ACC112 (cell line): ENCODE results near the gene NTN1.
"Not testable (repeated sequence)": the region's sequence is repeated elsewhere in the genome, so short reads cannot be mapped to it uniquely, and the experiment has no call there.

Source experiments
- H2AFZ ChIP-seq: fragments of 200-600 bp; sonication (generic); one replicate; pipeline ENCODE4 v1.6.0; 2017; ENCODE audit warnings: antibody characterized with exemption, low read length; ENCODE audit not compliant: unreplicated experiment
- H3K27ac ChIP-seq: fragments of 200-600 bp; sonication (generic); 2 replicates; pipeline ENCODE4 v1.5.1; 2014; ENCODE audit warnings: low read depth, mild to moderate bottlenecking, antibody characterized with exemption, low read length, moderate library complexity
- H3K27me3 ChIP-seq: fragments of 200-600 bp; sonication (generic); 2 replicates; pipeline ENCODE4 v1.6.1; 2014; ENCODE audit warnings: mild to moderate bottlenecking, antibody characterized with exemption, low read length, moderate library complexity, mixed read lengths; ENCODE audit not compliant: insufficient read depth
- H3K36me3 ChIP-seq: fragments of 200-600 bp; sonication (generic); 2 replicates; pipeline ENCODE4 v1.6.1; 2016; ENCODE audit warnings: mild to moderate bottlenecking, antibody characterized with exemption, low read length, moderate library complexity, mixed read lengths; ENCODE audit not compliant: insufficient read depth
- H3K4me1 ChIP-seq: fragments of 200-600 bp; sonication (generic); one replicate; pipeline ENCODE4 v1.6.1; 2016; ENCODE audit warnings: low read length, mixed read lengths; ENCODE audit not compliant: insufficient read depth, unreplicated experiment, control insufficient read depth
- H3K4me3 ChIP-seq: fragments of 200-600 bp; sonication (generic); 2 replicates; pipeline ENCODE4 v1.5.1; 2014; ENCODE audit warnings: mild to moderate bottlenecking, low read depth, low read length
- H3K79me2 ChIP-seq: fragments of 200-600 bp; sonication (generic); one replicate; pipeline ENCODE4 v1.6.0; 2016; ENCODE audit warnings: low read length; ENCODE audit not compliant: control insufficient read depth, unreplicated experiment, insufficient read depth

NTN1 gene

DNA sequence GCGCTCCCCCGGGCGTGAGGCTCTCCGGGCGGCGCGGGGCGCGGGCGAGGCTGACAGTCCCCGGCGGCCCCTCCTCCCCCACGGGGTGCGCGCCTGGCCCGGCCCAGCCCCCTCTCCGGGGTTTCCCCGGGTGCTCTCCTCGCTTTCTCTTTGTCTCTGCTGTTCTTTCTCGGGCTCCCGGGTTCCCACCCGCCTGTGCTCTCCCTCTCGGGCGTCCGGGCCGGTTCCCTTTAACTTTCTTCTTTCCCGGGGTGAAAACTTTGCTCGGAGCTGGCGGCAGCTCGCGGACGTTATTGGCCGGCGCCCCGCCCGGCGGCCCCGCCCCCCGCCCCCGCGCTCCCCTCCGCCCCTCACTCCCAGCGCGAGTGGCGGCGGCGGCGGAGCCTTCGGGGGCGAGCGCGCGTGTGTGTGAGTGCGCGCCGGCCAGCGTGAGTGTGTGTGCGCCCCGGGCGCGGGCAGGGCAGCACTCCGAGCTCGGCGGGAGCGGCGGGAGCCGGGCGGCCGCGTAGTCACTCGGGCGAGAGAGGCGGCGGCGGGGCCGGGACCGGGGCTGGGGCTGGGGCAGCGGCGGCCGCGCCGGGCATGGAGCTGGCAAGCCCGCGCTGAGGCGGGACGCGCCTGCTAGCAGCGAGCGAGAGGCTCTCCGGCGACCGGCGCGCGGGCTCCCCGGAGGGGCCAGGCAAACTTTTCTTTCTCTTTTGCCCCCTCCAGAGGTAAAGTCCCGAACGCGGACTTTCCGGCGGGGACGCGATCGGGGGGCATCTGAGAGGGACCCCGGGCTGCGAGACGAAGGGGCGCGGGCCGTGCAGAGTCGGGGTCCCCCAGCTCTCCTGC, at the start of gene NTN1:
Gene NTN1, plus strand, starts transcription at position 353 of the 834 bp plus-strand sequence. CDS start 864 bp downstream, outside the sequence.
- peak within 1 kb of the TSS; percentile 77 for H3K4me3 ChIP-seq
- peaks cover 88% of the 10 kb centered on the region for H3K27me3 ChIP-seq
- H3K27ac ChIP-seq: no peak within 1 kb of the TSS
- peak within 1 kb of the TSS; percentile 32 for H2AFZ ChIP-seq
- H3K4me1 ChIP-seq: no peaks in the 10 kb centered on the region
- H3K79me2 ChIP-seq: no peaks in the 10 kb centered on the region
- no peaks in the 10 kb centered on the region for H3K36me3 ChIP-seq

DNA sequence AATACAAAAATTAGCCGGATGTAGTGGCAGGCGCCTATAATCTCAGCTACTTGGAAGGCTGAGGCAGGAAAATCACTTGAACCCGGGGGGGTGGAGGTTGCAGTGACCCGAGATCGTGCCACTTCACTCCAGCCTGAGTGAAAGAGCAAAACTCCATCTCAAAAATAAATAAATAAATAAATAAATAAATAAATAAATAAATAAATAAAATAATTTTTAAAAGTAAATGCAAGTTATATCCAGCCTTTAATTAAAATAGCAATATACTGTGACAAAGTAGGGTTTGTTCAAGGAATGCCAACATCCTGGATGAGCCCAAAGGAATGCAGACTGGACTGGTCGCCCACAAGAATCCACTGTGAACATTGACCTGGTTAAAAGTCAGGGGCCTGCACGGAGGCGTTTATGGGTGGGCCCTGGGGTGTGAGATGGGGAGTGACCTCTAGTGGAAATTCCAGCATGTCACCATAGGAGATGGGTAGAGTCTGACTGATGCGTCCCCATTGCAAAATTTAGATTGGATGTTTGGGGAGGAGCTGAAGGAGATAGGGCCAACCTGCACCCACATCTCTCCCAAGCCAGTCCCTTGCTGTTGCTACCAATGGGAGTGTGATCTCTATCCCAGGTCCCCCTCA, 46.1 kb upstream of the NTN1 start:
- H3K36me3 ChIP-seq: no peaks in the 10 kb centered on the region
- H3K27ac ChIP-seq: no peak overlapping the region
- H2AFZ ChIP-seq: no peak overlapping the region
- H3K4me1 ChIP-seq: no peaks in the 10 kb centered on the region
- no peaks in the 10 kb centered on the region for H3K79me2 ChIP-seq
- no peaks in the 10 kb centered on the region for H3K27me3 ChIP-seq
- no peak overlapping the region for H3K4me3 ChIP-seq

DNA sequence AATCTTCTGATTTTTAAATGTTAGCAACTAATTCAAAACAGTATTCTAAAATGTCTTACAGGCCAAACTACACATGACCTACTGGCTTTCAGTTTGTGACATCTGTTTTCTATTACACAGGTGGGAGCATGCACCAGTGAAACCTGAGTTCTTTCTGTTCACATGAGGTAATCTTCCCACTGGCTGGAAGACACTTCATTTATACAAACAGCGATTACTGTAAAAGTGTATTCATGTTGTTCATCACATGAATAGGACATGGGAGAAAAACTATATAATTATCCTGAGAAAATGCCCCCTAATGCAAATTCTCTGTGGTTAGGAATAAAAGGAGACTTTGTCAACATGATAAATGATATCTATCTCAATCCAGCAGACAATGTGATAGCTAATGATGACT, 44.7 kb upstream of the NTN1 start:
- Histone ChIP-seq H2AFZ (no peak overlapping the region), H3K4me3 (no peak overlapping the region), H3K27ac (no peak overlapping the region), H3K4me1 (no peaks in the 10 kb centered on the region), H3K79me2 (no peaks in the 10 kb centered on the region), H3K36me3 (no peaks in the 10 kb centered on the region), H3K27me3 (no peaks in the 10 kb centered on the region)

DNA sequence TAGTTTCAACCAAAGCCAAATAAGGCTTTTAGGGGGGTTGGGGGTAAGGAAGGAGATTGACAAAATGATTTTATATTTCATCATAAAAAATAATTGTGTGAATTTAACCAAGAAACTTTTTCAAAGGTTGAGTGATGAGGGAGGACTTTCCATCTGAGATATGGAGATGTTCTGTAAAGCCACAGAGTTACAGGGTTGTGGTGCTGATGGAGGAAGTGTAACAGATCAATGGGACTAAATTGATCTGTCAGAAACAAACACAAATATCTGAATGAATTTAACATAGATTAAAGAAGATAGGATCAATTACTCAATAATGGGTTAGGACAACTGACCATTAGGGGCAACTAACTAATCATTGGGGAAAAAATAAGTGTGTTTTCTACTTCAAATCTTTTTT, 41.6 kb upstream of the NTN1 start:
- H3K4me1 ChIP-seq: no peaks in the 10 kb centered on the region
- H3K27ac ChIP-seq: no peak overlapping the region
- no peak overlapping the region for H2AFZ ChIP-seq
- no peaks in the 10 kb centered on the region for H3K79me2 ChIP-seq
- H3K36me3 ChIP-seq: no peaks in the 10 kb centered on the region
- no peaks in the 10 kb centered on the region for H3K27me3 ChIP-seq
- H3K4me3 ChIP-seq: no peak overlapping the region

DNA sequence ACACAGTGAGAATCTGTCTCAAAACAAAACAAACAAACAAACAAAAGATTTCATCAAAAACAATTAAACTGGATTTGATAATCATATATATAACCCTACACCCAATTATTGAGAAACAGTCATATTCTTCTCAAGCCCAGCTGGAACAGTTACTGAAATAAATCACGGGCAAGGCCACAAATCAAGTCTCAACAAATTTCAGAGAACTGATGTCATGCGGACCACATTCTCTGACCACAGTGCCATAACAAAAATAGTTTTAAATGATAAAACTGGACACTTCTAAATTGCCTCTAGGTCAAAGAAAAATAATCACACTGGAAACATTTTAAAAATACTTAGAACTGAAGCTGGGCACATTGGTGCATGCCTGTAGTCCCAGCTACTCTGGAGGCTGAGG, 39.9 kb upstream of the NTN1 start:
- H3K4me1 ChIP-seq: no peaks in the 10 kb centered on the region
- no peak overlapping the region for H2AFZ ChIP-seq
- no peak overlapping the region for H3K27ac ChIP-seq

DNA sequence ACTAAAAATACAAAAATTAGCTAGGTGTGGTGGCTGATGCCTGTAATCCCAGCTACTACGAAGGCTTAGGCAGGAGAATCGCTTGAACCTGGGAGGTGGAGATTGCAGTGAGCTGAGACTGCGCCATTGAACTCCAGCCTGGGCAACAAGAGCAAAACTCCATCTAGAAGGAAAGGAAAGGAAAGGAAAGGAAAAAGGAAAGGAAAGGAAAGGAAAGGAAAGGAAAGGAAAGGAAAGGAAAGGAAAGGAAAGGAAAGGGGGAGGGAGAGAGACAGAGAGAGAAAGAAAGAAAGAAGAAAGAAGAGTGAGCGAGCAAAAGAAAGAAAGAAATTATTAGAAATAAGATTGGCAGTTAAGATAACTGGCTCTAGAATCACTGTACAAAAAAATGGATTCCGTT, 37.1 kb upstream of the NTN1 start:
- not testable (repeated sequence) for H3K4me1 ChIP-seq, H3K27ac ChIP-seq, H2AFZ ChIP-seq

More for the DNA sequence above, 39.9 kb upstream of the NTN1 start:
- H3K27me3 ChIP-seq: peaks cover 9% of the 10 kb centered on the region
- no peaks in the 10 kb centered on the region for H3K79me2 ChIP-seq
- H3K4me3 ChIP-seq: no peak overlapping the region
- H3K36me3 ChIP-seq: no peaks in the 10 kb centered on the region

DNA sequence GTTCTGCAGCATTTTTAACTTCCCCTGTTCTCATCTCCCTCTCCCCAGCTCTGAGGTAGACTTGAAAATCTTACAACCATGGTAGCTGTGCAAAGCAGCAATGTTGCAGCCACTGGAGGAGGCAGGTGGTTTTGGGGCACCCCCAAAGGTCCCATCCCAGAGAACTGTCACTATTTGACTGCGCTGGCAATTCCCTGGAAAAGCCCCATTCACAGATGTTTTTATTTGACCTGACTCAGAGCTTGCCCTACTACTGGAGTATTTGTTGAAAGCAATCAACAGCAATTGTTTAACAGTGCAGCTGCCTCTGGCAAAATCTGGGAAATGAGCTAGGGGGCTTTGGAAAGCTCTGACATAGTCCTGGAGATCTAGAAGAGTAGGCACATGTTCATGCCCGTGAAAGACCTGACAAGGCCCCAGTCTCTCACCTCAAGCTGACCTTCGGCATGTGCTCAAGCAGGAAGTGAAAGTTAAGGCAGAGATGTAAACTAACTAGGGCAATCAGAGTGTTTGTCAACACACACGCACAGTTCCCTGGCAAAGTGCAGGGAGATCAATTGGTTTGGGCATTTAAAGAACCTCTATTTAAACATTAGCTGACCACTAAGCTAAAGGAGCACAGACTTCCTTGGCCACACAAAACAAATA, 36.1 kb upstream of the NTN1 start:
- H3K27ac ChIP-seq: no peak overlapping the region
- H3K36me3 ChIP-seq: no peaks in the 10 kb centered on the region
- H3K79me2 ChIP-seq: no peaks in the 10 kb centered on the region
- H3K4me1 ChIP-seq: no peaks in the 10 kb centered on the region
- H3K27me3 ChIP-seq: peaks cover 14% of the 10 kb centered on the region
- H2AFZ ChIP-seq: no peak overlapping the region
- no peak overlapping the region for H3K4me3 ChIP-seq

More for the DNA sequence above, 37.1 kb upstream of the NTN1 start:
- not testable (repeated sequence) for H3K4me3 ChIP-seq, H3K79me2 ChIP-seq, H3K36me3 ChIP-seq
- peaks cover 14% of the 10 kb centered on the region for H3K27me3 ChIP-seq

DNA sequence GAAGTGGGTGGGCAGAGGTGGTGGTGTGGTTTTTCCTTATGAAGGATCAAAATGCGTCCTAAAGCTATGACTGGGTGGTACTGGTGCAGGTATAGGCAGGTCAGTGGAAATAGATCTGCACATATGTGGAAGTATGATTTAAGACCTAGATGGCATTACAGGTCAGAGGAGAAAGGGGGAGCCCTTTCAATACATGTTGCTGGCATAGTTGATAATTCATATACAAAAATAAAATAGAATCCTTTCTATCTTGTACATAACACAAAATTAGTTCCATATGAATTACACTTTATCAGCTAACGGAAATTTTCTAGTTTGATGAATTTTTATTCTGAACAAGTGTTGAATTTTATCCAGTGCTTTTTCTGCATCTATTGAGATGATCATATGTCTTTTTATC, 35.0 kb upstream of the NTN1 start:
- H3K36me3 ChIP-seq: no peaks in the 10 kb centered on the region
- H3K27me3 ChIP-seq: peaks cover 14% of the 10 kb centered on the region
- H3K27ac ChIP-seq: no peak overlapping the region
- no peak overlapping the region for H2AFZ ChIP-seq
- H3K4me3 ChIP-seq: no peak overlapping the region
- no peaks in the 10 kb centered on the region for H3K4me1 ChIP-seq
- no peaks in the 10 kb centered on the region for H3K79me2 ChIP-seq

DNA sequence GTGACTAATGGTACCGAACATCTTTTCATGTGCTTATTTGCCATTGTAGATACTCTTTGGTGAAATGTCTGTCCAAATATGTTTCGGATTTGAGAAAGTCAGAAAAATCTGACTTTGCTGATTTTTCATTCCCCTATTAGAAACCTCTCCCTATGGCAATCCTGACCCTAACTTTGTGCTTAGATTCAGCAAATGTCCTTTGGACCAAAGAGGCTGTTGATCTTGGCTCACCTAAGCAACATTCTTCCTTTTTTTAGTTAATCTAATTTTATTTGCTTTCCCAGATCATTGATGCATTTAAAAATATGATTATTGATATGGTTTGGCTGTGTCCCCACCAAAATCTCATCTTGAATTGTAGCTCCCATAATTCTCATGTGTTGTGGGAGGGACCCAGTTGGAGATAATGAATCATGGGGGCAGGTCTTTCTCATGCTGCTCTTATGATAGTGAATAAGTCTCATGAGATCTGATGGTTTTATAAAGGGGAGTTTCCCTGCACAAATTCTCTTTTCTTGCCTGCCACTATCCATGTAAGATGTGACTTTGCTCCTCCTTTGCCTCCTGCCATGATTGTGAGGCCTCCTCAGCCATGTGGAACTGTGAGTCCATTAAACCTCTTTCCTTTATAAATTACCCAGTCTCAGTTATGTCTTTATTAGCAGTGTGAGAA, 32.9 kb upstream of the NTN1 start:
- H3K27me3 ChIP-seq: peaks cover 14% of the 10 kb centered on the region
- H3K4me3 ChIP-seq, H3K4me1 ChIP-seq: not testable (repeated sequence)

DNA sequence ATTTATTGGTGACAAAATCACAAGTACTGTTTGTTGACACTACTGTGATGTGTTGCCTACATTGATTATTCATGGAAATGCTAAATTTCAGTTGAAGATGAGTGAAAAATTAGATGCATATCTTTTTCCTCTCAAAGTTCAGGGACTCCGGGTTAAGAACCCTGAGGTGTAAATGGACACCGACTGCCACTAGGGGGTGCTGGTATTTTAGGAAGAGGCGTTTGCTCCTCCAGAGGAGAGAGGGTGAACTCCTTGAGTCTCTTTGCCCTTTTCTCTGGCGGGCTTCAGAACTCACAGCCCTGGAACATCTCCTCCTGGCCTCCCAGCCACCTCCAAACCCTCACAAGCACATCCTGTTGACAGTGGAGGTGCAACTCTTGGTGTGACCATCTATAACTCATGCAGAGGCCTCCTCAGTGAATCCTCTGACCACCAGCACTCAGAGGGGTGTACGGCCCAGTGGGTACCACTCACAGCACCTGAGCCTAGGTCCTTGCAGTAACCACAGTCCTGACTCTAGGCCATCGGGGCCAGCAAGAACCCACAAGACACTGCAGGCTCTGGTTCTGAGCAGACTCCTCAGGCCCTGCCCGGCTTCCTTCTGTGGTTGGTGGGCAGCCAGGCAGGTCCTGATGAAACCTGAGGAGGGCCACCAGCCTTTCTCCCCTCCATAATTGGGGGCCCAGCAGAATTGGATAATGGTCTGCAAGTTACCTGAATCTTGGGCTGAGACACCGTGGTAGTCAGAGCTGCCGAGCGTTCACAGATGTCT, 29.6 kb upstream of the NTN1 start:
- Histone ChIP-seq H3K4me1 (no peaks in the 10 kb centered on the region), H3K27ac (no peak overlapping the region), H3K79me2 (no peaks in the 10 kb centered on the region)

More for the DNA sequence above, 32.9 kb upstream of the NTN1 start:
- not testable (repeated sequence) for H3K36me3 ChIP-seq, H3K27ac ChIP-seq, H2AFZ ChIP-seq, H3K79me2 ChIP-seq

More for the DNA sequence above, 29.6 kb upstream of the NTN1 start:
- peaks cover 4% of the 10 kb centered on the region; the same call in 1 of the 2 replicates for H3K27me3 ChIP-seq
- H3K4me3 ChIP-seq: no peak overlapping the region
- H2AFZ ChIP-seq: no peak overlapping the region
- no peaks in the 10 kb centered on the region for H3K36me3 ChIP-seq
